Caco-2 (cell line): ENCODE results near the gene FAT3. TPM values are rescaled to one million over a fixed set of nuclear protein-coding genes. Genes with fewer than 3 reads are reported as not detected.

Experiments used
- BruUV-seq: library from RNA; stranded (reverse); fragments of 400-500 nt; replicated peaks from 2 replicates; lab custom pipeline; 2021; lab: Mats Ljungman, UMichigan
- CTCF ChIA-PET: fragments of 300-600 bp; sonication (Branson Sonifier 250); formaldehyde crosslinking; loops from one replicate; lab custom pipeline; 2022; ENCODE audit warnings: antibody characterized with exemption; lab: Charles Lee
- POLR2A ChIA-PET: fragments of 300-600 bp; sonication (Branson Sonifier 250); formaldehyde crosslinking; loops from one replicate; lab custom pipeline; 2022; ENCODE audit warnings: antibody characterized with exemption; lab: Charles Lee
- DNase-seq, 2 experiments: peaks; one replicate each; pipeline versions ENCODE4 v3.0.0 to v3.0.0-alpha.2; 2020 to 2022
- H3K27me3 ChIP-seq: replicated peaks from 2 replicates; pipeline ENCODE4 v1.6.0; 2011; ENCODE audit warnings: low read length; ENCODE audit not compliant: control insufficient read depth, insufficient read depth
- H3K36me3 ChIP-seq: 2 replicates; pipeline ENCODE4 v1.5.1; 2011; ENCODE audit warnings: low read length; ENCODE audit not compliant: control insufficient read depth, insufficient read depth
- H3K4me1 ChIP-seq: fragments of 250-450 bp; sonication (Bioruptor Pico); 2 replicates; pipeline ENCODE4 v1.5.1; 2020; ENCODE audit warnings: mild to moderate bottlenecking
- H3K4me3 ChIP-seq: 2 replicates; pipeline ENCODE4 v1.5.1; 2011; ENCODE audit warnings: low read depth, mild to moderate bottlenecking, control low read depth, low read length
- H3K9me3 ChIP-seq: fragments of 250-450 bp; sonication (Bioruptor Pico); 2 replicates; pipeline ENCODE4 v1.5.1; 2020; ENCODE audit warnings: mild to moderate bottlenecking, moderate library complexity
- H3K27ac Mint-ChIP-seq: one replicate; pipeline ENCODE4 v1.8.0; 2022; ENCODE audit warnings: mixed read lengths; ENCODE audit not compliant: unreplicated experiment
- H3K27me3 Mint-ChIP-seq: one replicate; pipeline ENCODE4 v1.8.0; 2022; ENCODE audit warnings: mixed read lengths; ENCODE audit not compliant: insufficient read depth, unreplicated experiment
- H3K36me3 Mint-ChIP-seq: one replicate; pipeline ENCODE4 v1.8.0; 2022; ENCODE audit warnings: mild to moderate bottlenecking, mixed read lengths; ENCODE audit not compliant: insufficient read depth, unreplicated experiment
- H3K4me1 Mint-ChIP-seq: one replicate; pipeline ENCODE4 v1.8.0; 2022; ENCODE audit warnings: low read depth, mixed read lengths; ENCODE audit not compliant: unreplicated experiment
- H3K4me3 Mint-ChIP-seq: one replicate; pipeline ENCODE4 v1.8.0; 2022; ENCODE audit warnings: mild to moderate bottlenecking, moderate library complexity, mixed read lengths; ENCODE audit not compliant: unreplicated experiment
- H3K9me3 Mint-ChIP-seq: one replicate; pipeline ENCODE4 v1.8.0; 2022; ENCODE audit warnings: mixed read lengths; ENCODE audit not compliant: unreplicated experiment
- intact Hi-C: fragments of 100-400 bp; cut with micrococcal nuclease; formaldehyde crosslinking; loops from one replicate; pipeline ENCODE4 v1.10.0; 2022; ENCODE audit not compliant: unreplicated experiment
- total RNA-seq: library from RNA; stranded (reverse); gene quantifications from 2 replicates; pipeline ENCODE4 v1.2.3, GENCODE V29; 2022
- TF ChIP-seq, protein P1 (sequence below), 2 experiments: fragments of 200-600 bp in 1 of 2; IDR thresholded peaks; 1 replicate in 1 of 2; 2 replicates in 1 of 2; pipeline versions ENCODE4 v1.5.1 to v1.8.0; 2011 to 2022; ENCODE audit warnings: antibody characterized with exemption in 1 of 2, control low read depth in 1 of 2, inconsistent platforms in 1 of 2, low read depth in 1 of 2, low read length in 1 of 2, mild to moderate bottlenecking in 1 of 2, moderate library complexity in 1 of 2; ENCODE audit not compliant: insufficient read depth in 1 of 2, severe bottlenecking in 1 of 2, unreplicated experiment in 1 of 2

The FAT3 gene
- total RNA-seq, 1 experiment from 2014 or later = 0.02 TPM

DNA sequence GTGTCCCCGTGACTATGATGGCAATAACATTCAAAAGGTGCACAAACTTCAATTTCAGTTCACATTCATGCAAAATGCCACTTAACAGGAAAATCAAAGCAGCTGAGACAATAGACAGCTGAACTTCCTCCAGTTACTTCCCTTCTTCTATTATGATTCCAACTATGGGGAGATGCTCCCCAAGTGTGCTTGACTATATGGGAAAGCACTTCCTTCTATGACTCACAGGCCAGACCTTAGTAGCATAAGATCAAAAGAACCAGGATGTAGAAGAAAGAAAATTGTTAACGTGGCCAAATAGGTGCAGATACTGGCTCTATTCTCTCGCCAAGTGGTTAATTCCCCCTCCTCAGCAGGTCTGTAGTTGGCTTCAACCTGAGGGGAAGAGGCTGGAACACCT, 7.8 kb upstream of the FAT3 start:
- no peak for DNase-seq
- H3K9me3 Mint-ChIP-seq = peaks cover 14% of the 10 kb centered on the region
- no peak overlapping the region for H3K4me3 Mint-ChIP-seq
- Histone ChIP-seq H3K9me3 (no peaks in the 10 kb centered on the region), H3K27me3 (no peaks in the 10 kb centered on the region), H3K36me3 (no peaks in the 10 kb centered on the region), H3K4me3 (no peak overlapping the region), H3K4me1 (no peaks in the 10 kb centered on the region)
- no peaks in the 10 kb centered on the region for H3K36me3 Mint-ChIP-seq
- intact Hi-C loops = loop anchor here (10.0 kb wide), 1 partner anchor 98 kb away; no protein-coding TSS in a partner anchor
- H3K4me1 Mint-ChIP-seq = peaks cover 3% of the 10 kb centered on the region
- no peaks in the 10 kb centered on the region for H3K27me3 Mint-ChIP-seq
- CTCF ChIA-PET = no interaction called here
- no TSS peak for BruUV-seq
- POLR2A ChIA-PET = no interaction called here
- TF ChIP-seq, protein P1, sequence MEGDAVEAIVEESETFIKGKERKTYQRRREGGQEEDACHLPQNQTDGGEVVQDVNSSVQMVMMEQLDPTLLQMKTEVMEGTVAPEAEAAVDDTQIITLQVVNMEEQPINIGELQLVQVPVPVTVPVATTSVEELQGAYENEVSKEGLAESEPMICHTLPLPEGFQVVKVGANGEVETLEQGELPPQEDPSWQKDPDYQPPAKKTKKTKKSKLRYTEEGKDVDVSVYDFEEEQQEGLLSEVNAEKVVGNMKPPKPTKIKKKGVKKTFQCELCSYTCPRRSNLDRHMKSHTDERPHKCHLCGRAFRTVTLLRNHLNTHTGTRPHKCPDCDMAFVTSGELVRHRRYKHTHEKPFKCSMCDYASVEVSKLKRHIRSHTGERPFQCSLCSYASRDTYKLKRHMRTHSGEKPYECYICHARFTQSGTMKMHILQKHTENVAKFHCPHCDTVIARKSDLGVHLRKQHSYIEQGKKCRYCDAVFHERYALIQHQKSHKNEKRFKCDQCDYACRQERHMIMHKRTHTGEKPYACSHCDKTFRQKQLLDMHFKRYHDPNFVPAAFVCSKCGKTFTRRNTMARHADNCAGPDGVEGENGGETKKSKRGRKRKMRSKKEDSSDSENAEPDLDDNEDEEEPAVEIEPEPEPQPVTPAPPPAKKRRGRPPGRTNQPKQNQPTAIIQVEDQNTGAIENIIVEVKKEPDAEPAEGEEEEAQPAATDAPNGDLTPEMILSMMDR (IDR thresholded peaks at IDR 0.05; ENCODE audit: insufficient read depth in 1 of 2, low read depth in 1 of 2, low read length in 1 of 2, severe bottlenecking in 1 of 2, unreplicated experiment in 1 of 2) = no peak
- H3K27ac Mint-ChIP-seq = no peak overlapping the region

DNA sequence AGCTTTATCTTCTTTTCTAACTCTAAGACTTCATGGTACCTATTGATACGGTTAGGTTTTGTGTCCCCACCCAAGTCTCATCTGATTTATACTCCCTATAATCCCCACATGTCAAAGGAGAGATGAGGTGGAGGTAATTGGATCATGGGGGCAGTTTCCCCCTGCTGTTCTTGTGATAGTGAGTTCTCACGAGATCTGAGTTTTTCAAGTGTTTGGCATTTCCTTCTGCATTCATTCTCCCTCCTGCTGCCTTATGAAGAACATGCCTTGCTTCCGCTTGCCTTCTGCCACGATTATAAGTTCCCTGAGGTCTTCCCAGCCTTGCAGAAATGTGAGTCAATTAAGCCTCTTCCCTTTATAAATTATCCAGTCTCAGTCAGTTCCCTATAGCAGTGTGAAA, 5.1 kb upstream of the FAT3 start:
- Mint-ChIP-seq H3K4me1 (no peaks in the 10 kb centered on the region), H3K36me3 (no peaks in the 10 kb centered on the region), H3K4me3 (no peak overlapping the region), H3K27me3 (no peaks in the 10 kb centered on the region), H3K9me3 (peaks cover 14% of the 10 kb centered on the region), H3K27ac (no peak overlapping the region)
- Histone ChIP-seq H3K4me3 (no peak overlapping the region), H3K9me3 (peaks cover 5% of the 10 kb centered on the region; the same call in 1 of the 2 replicates), H3K27me3 (no peaks in the 10 kb centered on the region), H3K4me1 (no peaks in the 10 kb centered on the region), H3K36me3 (no peaks in the 10 kb centered on the region)
- ChIA-PET POLR2A (no interaction called here), CTCF (no interaction called here)
- intact Hi-C loops = loop anchor here (10.0 kb wide), 1 partner anchor 95 kb away; no protein-coding TSS in a partner anchor
- TF ChIP-seq, protein P1 (IDR thresholded peaks at IDR 0.05; ENCODE audit: insufficient read depth in 1 of 2, low read depth in 1 of 2, low read length in 1 of 2, severe bottlenecking in 1 of 2, unreplicated experiment in 1 of 2) = no peak
- no TSS peak for BruUV-seq
- no peak for DNase-seq

DNA sequence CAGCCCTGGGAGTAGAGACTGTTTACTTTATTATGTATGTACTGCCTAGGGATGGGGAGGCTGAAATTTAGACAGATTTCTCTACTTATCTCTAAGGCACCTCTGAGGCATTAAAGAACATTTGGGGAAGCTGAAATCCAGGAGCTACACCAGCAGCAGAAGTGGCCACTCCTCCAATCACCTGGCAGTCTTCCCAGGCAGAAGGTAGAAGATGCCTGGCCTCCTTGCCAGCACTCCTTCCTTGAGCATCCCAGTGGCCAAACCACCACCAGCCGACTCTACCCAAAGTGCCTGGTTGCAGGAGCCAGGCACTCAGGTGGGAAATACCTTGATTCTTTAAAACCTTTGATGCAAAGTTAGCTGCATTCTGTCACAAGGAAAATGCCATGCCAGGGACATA, 1.9 kb upstream of the FAT3 start:
- Mint-ChIP-seq H3K27me3 (no peaks in the 10 kb centered on the region), H3K27ac (no peak overlapping the region), H3K4me1 (no peaks in the 10 kb centered on the region), H3K4me3 (no peak overlapping the region), H3K9me3 (peaks cover 14% of the 10 kb centered on the region), H3K36me3 (no peaks in the 10 kb centered on the region)
- BruUV-seq = no TSS peak
- DNase-seq = no peak
- ChIA-PET CTCF (no interaction called here), POLR2A (no interaction called here)
- TF ChIP-seq, protein P1 (IDR thresholded peaks at IDR 0.05; ENCODE audit: insufficient read depth in 1 of 2, low read depth in 1 of 2, low read length in 1 of 2, severe bottlenecking in 1 of 2, unreplicated experiment in 1 of 2) = no peak
- no peak overlapping the region for H3K4me3 ChIP-seq
- H3K4me1 ChIP-seq = no peaks in the 10 kb centered on the region
- intact Hi-C loops = no loop called here
- no peaks in the 10 kb centered on the region for H3K36me3 ChIP-seq
- H3K27me3 ChIP-seq = no peaks in the 10 kb centered on the region
- H3K9me3 ChIP-seq = peaks cover 13% of the 10 kb centered on the region; the same call in 1 of the 2 replicates
